DND-41 (cell line): ENCODE measurements around the gene FASN.
"Not testable (repeated sequence)": the region's sequence is repeated elsewhere in the genome, so short reads cannot be mapped to it uniquely, and the experiment has no call there.

Experiments
- ATAC-seq: fragments of 200-7000 bp; cut with Tn5 transposase; 3 replicates; pipeline ENCODE4 v1.9.1; 2021; ENCODE audit warnings: low read depth; ENCODE audit not compliant: insufficient read depth
- DNase-seq: peaks from one replicate; pipeline ENCODE4 v3.0.0-alpha.2; 2020
- H2AFZ ChIP-seq: 2 replicates; pipeline ENCODE4 v1.6.0; 2012; ENCODE audit warnings: low read depth, low read length
- H3K27ac ChIP-seq: 2 replicates; pipeline ENCODE4 v1.5.1; 2012; ENCODE audit warnings: low read length, inconsistent platforms
- H3K27me3 ChIP-seq: fragments of 200-600 bp; sonication (generic); 2 replicates; pipeline ENCODE4 v1.6.0; 2012; ENCODE audit warnings: low read length, mild to moderate bottlenecking, inconsistent platforms; ENCODE audit not compliant: insufficient read depth, poor library complexity
- H3K36me3 ChIP-seq: 2 replicates; pipeline ENCODE4 v1.5.1; 2012; ENCODE audit warnings: low read length, inconsistent platforms; ENCODE audit not compliant: insufficient read depth
- H3K4me1 ChIP-seq: 2 replicates; pipeline ENCODE4 v1.5.1; 2012; ENCODE audit warnings: mild to moderate bottlenecking, low read length; ENCODE audit not compliant: insufficient read depth
- H3K4me2 ChIP-seq: 2 replicates; pipeline ENCODE4 v1.6.0; 2012; ENCODE audit warnings: mild to moderate bottlenecking, moderate library complexity, low read length, inconsistent platforms; ENCODE audit not compliant: insufficient read depth
- H3K4me3 ChIP-seq, 2 experiments: fragments of 200-600 bp in 1 of 2; shearing (Covaris generic) in 1 of 2; 2 replicates each; pipeline ENCODE4 v1.5.1; 2012 to 2016; ENCODE audit warnings: inconsistent platforms in 2 of 2, low read length in 2 of 2, mild to moderate bottlenecking in 2 of 2, low read depth in 1 of 2, moderate library complexity in 1 of 2
- H3K79me2 ChIP-seq: 2 replicates; pipeline ENCODE4 v1.6.0; 2012; ENCODE audit warnings: low read length, inconsistent platforms; ENCODE audit not compliant: insufficient read depth
- H3K9ac ChIP-seq: 2 replicates; pipeline ENCODE4 v1.6.0; 2012; ENCODE audit warnings: low read depth, mild to moderate bottlenecking, inconsistent platforms, low read length, moderate library complexity
- H3K9me3 ChIP-seq: 2 replicates; pipeline ENCODE4 v1.5.1; 2012; ENCODE audit warnings: low read length, moderate library complexity, mild to moderate bottlenecking, inconsistent platforms; ENCODE audit not compliant: insufficient read depth, severe bottlenecking
- H4K20me1 ChIP-seq: 2 replicates; pipeline ENCODE4 v1.6.0; 2012; ENCODE audit warnings: low read length; ENCODE audit not compliant: insufficient read depth
- CTCF ChIP-seq: IDR thresholded peaks from 2 replicates; pipeline ENCODE4 v1.5.1; 2012; ENCODE audit warnings: borderline replicate concordance, low read length, moderate library complexity, mild to moderate bottlenecking; ENCODE audit not compliant: poor library complexity, severe bottlenecking; ENCODE audit errors: extremely low read depth
- EZH2 ChIP-seq: IDR thresholded peaks from 3 replicates; pipeline ENCODE4 v1.6.1; 2012; ENCODE audit warnings: borderline replicate concordance, low read depth, mild to moderate bottlenecking, moderate library complexity, low read length, inconsistent platforms; ENCODE audit not compliant: severe bottlenecking

The FASN gene

GRCh38 chr17:82143333-82143732 is 45.3 kb upstream of the FASN start:
- Histone ChIP-seq H3K27me3 (no peaks in the 10 kb centered on the region), H4K20me1 (0 out of 2 replicates have a peak, but pooled peaks cover 3% of the 10 kb centered on the region)
- DNase-seq = no peak

GRCh38 chr17:82139961-82140360 is 41.9 kb upstream of the FASN start:
- not testable (repeated sequence) for ATAC-seq, H3K79me2 ChIP-seq, H3K27ac ChIP-seq, H3K4me3 ChIP-seq, H3K36me3 ChIP-seq, H4K20me1 ChIP-seq, DNase-seq, H3K4me2 ChIP-seq, H3K4me1 ChIP-seq, H2AFZ ChIP-seq, H3K9ac ChIP-seq, H3K9me3 ChIP-seq, H3K27me3 ChIP-seq

More at GRCh38 chr17:82143333-82143732, 45.3 kb upstream of the FASN start:
- no peaks in the 10 kb centered on the region for H3K4me1 ChIP-seq
- no peak for ATAC-seq
- no peaks in the 10 kb centered on the region for H3K9me3 ChIP-seq
- H3K36me3 ChIP-seq = no peaks in the 10 kb centered on the region; the same call in none of the 2 replicates
- no peak for TF ChIP-seq CTCF
- TF ChIP-seq EZH2 = no peak
- H3K4me2 ChIP-seq = no peak overlapping the region
- no peak overlapping the region for H3K9ac ChIP-seq
- no peak overlapping the region for H3K4me3 ChIP-seq
- no peak overlapping the region for H3K27ac ChIP-seq
- no peak overlapping the region for H2AFZ ChIP-seq
- no peaks in the 10 kb centered on the region for H3K79me2 ChIP-seq

GRCh38 chr17:82138511-82138992 is 40.5 kb upstream of the FASN start:
- TF ChIP-seq EZH2 = no peak
- TF ChIP-seq CTCF = no peak
- no peak overlapping the region for H2AFZ ChIP-seq
- no peaks in the 10 kb centered on the region for H3K9me3 ChIP-seq
- ATAC-seq (no peak), DNase-seq (no peak)
- H3K36me3 ChIP-seq = no peaks in the 10 kb centered on the region
- no peaks in the 10 kb centered on the region for H4K20me1 ChIP-seq
- no peak overlapping the region for H3K9ac ChIP-seq
- no peaks in the 10 kb centered on the region for H3K79me2 ChIP-seq
- H3K4me3 ChIP-seq = no peak overlapping the region
- no peak overlapping the region for H3K27ac ChIP-seq
- H3K27me3 ChIP-seq = no peaks in the 10 kb centered on the region
- H3K4me2 ChIP-seq = no peak overlapping the region
- no peaks in the 10 kb centered on the region for H3K4me1 ChIP-seq

- TF ChIP-seq EZH2 (no peak), CTCF (no peak)
- H3K36me3 ChIP-seq = no peaks in the 10 kb centered on the region
- no peaks in the 10 kb centered on the region for H3K79me2 ChIP-seq
- DNase-seq (no peak), ATAC-seq (no peak)
- no peak overlapping the region for H3K27ac ChIP-seq
- no peaks in the 10 kb centered on the region for H3K9me3 ChIP-seq
- no peak overlapping the region for H3K9ac ChIP-seq
- no peak overlapping the region for H3K4me3 ChIP-seq
- H3K4me1 ChIP-seq = no peaks in the 10 kb centered on the region
- no peaks in the 10 kb centered on the region for H3K27me3 ChIP-seq
- H4K20me1 ChIP-seq = no peaks in the 10 kb centered on the region
- no peak overlapping the region for H3K4me2 ChIP-seq
- H2AFZ ChIP-seq = no peak overlapping the region
Measured at GRCh38 chr17:82134101-82134500, 36.1 kb upstream of the FASN start.

- not testable (repeated sequence) for H3K9ac ChIP-seq, H3K4me2 ChIP-seq, H2AFZ ChIP-seq, H3K27me3 ChIP-seq, DNase-seq, H3K4me1 ChIP-seq, H3K79me2 ChIP-seq, H3K9me3 ChIP-seq, H3K4me3 ChIP-seq, ATAC-seq, H4K20me1 ChIP-seq, H3K36me3 ChIP-seq, H3K27ac ChIP-seq
Measured at GRCh38 chr17:82133166-82133953, 35.3 kb upstream of the FASN start.
